Measurements from ENCODE around the gene USP47.

Gene USP47

GRCh38 chr11:11860103-11860979 is 18.6 kb downstream of the USP47 start:
- TF ChIP-seq ZNF70 (CRISPR knock-in tag; IDR thresholded peaks at IDR 0.05), result no peak
- TF ChIP-seq TSHZ2 (CRISPR knock-in tag; IDR thresholded peaks at IDR 0.05), result no peak
- no peak for TF ChIP-seq CREB5 (CRISPR knock-in tag; IDR thresholded peaks at IDR 0.05; ENCODE audit: low read depth)
- TF ChIP-seq PPARA (CRISPR knock-in tag; IDR thresholded peaks at IDR 0.05; ENCODE audit: borderline replicate concordance), result no peak
- TF ChIP-seq OSR1 (CRISPR knock-in tag; IDR thresholded peaks at IDR 0.05), result no peak
- TF ChIP-seq TCF4 (CRISPR knock-in tag; IDR thresholded peaks at IDR 0.05; ENCODE audit: borderline replicate concordance), result no peak
- TF ChIP-seq PATZ1 (CRISPR knock-in tag; IDR thresholded peaks at IDR 0.05; ENCODE audit: borderline replicate concordance), result no peak
- no peak for TF ChIP-seq RARB (CRISPR knock-in tag; IDR thresholded peaks at IDR 0.05)
- no peak for TF ChIP-seq ZFP30 (CRISPR knock-in tag; IDR thresholded peaks at IDR 0.05)
- no peak for TF ChIP-seq ESRRG (CRISPR knock-in tag; IDR thresholded peaks at IDR 0.05)
- TF ChIP-seq ZFP3 (CRISPR knock-in tag; IDR thresholded peaks at IDR 0.05), result no peak
- TF ChIP-seq TOX (CRISPR knock-in tag; IDR thresholded peaks at IDR 0.05; ENCODE audit: borderline replicate concordance), result no peak
- TF ChIP-seq GLIS3 (CRISPR knock-in tag; IDR thresholded peaks at IDR 0.05), result no peak
- TF ChIP-seq SNAI2 (CRISPR knock-in tag; IDR thresholded peaks at IDR 0.05), result no peak
- TF ChIP-seq CSDC2 (CRISPR knock-in tag; IDR thresholded peaks at IDR 0.05), result no peak
- TF ChIP-seq POU6F1 (CRISPR knock-in tag; IDR thresholded peaks at IDR 0.05; ENCODE audit: borderline replicate concordance, low read depth), result no peak
- TF ChIP-seq ZC3H10 (CRISPR knock-in tag; IDR thresholded peaks at IDR 0.05), result no peak
- ATAC-seq, result no peak

- TF ChIP-seq TCF4 (CRISPR knock-in tag; IDR thresholded peaks at IDR 0.05; ENCODE audit: borderline replicate concordance) (no peak), ISL1 (CRISPR knock-in tag; IDR thresholded peaks at IDR 0.05) (no peak), GLIS3 (CRISPR knock-in tag; IDR thresholded peaks at IDR 0.05) (no peak), ZNF70 (CRISPR knock-in tag; IDR thresholded peaks at IDR 0.05) (no peak), CREB5 (CRISPR knock-in tag; IDR thresholded peaks at IDR 0.05; ENCODE audit: low read depth) (no peak), ARNTL (CRISPR knock-in tag; IDR thresholded peaks at IDR 0.05; ENCODE audit: borderline replicate concordance, low read depth) (no peak), RARB (CRISPR knock-in tag; IDR thresholded peaks at IDR 0.05) (no peak), ZFP3 (CRISPR knock-in tag; IDR thresholded peaks at IDR 0.05) (no peak), ESRRG (CRISPR knock-in tag; IDR thresholded peaks at IDR 0.05) (no peak), ZNF8 (CRISPR knock-in tag; IDR thresholded peaks at IDR 0.05) (no peak), POU6F1 (CRISPR knock-in tag; IDR thresholded peaks at IDR 0.05; ENCODE audit: borderline replicate concordance, low read depth) (no peak), PPARA (CRISPR knock-in tag; IDR thresholded peaks at IDR 0.05; ENCODE audit: borderline replicate concordance) (no peak), CSDC2 (CRISPR knock-in tag; IDR thresholded peaks at IDR 0.05) (no peak), BACH2 (CRISPR knock-in tag; IDR thresholded peaks at IDR 0.05; ENCODE audit: borderline replicate concordance) (no peak), ZFP30 (CRISPR knock-in tag; IDR thresholded peaks at IDR 0.05) (no peak)
- no peak for ATAC-seq
Measured at GRCh38 chr11:11862999-11863398, 21.2 kb downstream of the USP47 start.

Measured in SK-N-SH treated with all-trans-retinoic acid at 6 μM for 48 hours (cell line).